Activated T-cell treated with anti-CD3 and anti-CD28 coated beads for 1 hour (primary cell): ENCODE measurements around the gene TRAFD1.

Experiments
- DNase-seq: peaks from one replicate; pipeline ENCODE4 v3.0.0-alpha.2; 2020; ENCODE audit warnings: low read depth

Gene TRAFD1

DNA sequence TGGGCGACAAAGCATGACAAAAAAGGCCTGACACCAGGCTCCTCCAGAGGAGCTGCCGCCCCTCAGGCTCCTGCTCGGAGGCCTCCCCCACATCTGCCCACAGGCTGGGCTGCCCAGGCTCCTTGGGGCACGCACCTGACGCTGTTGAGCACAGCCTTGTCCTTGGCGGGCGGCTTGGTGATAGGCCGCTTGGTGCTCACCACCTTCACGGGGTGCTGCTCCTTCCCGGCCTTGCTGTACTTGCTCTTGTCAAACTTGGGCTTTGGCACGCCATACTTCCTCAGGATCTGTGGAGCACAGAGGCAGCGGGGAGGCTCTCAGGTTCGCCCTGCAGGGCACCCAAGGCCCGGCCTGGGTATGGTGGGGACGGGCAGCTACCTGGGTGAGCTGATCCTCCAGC lies 53.4 kb downstream of the TRAFD1 start:
- DNase-seq = no peak

DNA sequence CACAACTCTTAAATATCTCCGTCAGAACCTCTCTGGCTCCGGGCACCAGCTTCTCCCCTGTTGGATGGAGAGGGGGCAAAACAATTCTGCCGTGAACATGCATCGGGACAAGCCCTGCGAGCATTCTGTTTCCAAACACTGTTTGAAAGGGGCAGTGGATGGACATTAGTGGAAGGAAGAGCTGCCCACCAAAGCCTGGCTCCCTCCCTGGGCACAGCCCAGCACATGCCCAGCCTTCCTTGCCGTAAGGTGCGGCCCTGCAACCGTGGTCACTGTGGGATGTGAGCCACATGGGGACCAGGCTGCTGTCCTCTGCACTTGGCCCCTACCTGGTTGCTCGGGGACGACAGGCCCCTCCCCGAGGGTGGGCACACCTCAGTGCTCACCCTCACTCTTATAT lies 54.0 kb downstream of the TRAFD1 start:
- DNase-seq = no peak

DNA sequence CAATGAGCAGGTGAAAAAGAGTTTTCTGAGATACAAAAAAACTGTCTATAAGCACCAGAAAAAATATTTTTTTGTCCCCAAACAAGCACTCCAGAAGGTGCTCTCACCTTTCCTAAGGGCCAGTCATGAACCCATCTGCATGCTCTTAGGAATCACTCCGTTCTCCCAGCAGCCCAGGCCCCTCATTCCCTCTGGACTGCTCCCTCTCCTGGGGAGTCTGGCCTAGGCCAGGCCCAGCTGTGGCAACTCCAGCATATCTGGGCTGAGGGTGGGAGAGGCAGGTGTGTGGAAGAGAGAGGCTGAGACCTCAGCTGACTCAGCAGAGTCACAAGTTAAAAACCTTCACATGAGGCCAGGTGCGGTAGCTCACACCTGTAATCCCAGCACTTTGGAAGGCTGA lies 54.6 kb downstream of the TRAFD1 start:
- no peak for DNase-seq

DNA sequence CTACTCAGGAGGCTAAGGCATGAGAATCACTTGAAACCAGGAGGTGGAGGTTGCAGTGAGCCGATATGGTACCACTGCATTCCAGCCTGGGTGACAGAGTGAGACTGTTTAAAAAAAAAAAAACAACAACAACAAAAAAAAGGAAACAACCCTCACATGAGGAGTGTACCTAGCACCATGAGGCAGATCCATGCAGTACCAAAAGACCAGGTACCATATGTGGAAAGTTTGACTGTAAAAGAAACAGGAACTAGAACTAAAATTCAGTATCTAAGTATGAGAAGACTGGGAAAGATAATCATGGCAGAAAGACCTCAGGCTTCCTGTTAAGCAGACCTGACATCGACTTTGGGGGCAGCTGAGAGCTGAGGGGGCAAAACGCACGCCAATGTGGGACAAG lies 55.1 kb downstream of the TRAFD1 start:
- DNase-seq = no peak

DNA sequence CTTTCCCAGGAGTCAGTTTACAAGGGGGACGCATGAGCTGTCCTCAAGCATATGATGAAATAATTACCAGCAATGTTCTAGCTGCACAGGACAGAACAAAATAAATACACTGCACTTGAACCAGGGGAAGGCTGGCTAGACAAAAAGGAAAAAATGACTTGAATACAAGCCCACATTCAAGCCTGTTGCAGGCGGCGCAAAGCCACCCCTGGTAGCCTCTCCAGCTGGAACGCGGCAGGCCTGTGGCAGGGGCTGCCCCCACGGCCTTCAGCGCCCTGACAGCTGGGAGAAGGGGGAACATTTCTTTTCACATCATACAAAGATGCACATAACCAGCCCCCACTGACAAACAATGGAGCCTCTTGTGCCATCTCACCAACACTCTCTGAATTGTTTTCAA lies 57.1 kb downstream of the TRAFD1 start:
- DNase-seq = no peak

DNA sequence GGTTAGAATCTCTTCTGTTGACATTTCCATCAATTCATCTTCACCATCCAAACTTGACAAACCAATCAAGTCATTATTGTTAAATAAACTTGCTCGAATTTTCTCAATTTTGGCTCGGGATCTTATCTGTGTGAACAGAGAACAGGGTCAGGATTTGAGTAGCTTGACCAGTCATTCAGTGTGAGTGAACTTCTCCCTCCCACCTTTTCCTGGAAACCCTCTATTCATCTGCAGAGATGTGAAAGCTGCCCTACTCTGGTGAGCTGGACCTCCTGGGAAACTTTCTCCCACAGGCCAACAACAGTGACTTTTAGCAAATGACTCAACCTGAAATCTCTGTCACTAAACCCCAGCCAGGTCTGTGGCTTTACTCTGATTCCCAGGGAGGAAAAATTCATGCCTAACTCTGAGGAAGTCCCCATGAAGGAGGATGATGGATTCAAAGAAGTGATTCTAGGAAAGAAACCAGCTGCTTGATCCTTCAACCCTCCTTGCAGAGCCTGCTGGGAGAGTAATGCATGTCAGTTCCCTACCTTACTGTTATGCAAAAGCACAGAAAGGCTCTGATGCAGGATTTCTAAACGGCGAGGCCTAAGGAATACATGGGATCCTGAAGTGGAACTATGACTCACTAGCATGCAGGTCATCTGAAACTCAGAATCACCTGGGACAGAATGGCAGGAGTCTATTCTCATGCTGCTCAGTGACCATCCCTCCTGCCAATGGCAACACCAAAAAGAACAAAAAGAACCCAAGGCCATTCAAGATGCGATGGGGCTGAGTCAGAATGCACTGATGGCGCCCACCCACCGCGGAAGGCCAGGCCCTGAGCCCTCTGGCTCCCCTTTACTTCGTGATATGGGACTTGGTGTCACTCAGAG lies 58.0 kb downstream of the TRAFD1 start:
- no peak for DNase-seq

DNA sequence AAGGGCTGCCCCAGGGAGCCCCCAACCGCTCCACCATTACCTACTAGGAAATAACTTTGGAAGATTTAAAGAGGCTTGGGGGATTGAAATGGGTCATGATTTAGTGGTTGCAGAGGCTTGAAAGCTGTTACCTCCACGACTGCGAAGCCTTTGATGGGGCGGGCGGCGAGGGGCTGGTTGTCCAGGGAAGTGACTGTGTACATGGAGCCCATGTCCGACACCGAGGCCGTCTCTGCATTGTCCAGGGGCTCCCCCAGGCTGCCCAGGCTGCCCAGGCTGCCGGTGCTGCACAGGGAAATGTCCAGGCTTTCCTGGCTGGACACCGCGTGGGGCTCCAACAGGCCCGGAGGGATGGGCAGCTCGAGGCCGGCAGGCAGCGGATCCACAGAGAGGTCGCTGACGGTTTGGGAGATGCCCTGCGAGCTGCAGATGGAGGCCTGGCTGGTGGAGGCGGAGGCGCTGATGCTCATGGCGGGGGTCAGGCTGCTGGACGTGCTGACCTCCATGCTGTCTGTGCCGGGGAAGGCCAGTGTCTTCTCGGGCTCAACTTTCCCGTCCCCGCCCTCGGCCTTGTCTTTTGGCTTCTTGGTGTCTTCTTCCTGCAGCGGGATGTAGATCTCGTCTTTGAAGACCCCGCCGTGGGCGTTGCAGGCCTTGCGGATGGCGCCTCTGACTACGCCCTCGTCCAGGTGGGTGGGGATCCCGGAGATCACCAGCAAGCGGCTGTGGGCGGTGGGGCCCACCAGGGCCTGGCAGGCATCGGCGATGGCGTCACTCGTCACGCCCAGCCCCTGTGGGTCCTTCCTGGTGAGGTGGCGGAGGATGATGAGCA lies 58.9 kb downstream of the TRAFD1 start:
- no peak for DNase-seq

DNA sequence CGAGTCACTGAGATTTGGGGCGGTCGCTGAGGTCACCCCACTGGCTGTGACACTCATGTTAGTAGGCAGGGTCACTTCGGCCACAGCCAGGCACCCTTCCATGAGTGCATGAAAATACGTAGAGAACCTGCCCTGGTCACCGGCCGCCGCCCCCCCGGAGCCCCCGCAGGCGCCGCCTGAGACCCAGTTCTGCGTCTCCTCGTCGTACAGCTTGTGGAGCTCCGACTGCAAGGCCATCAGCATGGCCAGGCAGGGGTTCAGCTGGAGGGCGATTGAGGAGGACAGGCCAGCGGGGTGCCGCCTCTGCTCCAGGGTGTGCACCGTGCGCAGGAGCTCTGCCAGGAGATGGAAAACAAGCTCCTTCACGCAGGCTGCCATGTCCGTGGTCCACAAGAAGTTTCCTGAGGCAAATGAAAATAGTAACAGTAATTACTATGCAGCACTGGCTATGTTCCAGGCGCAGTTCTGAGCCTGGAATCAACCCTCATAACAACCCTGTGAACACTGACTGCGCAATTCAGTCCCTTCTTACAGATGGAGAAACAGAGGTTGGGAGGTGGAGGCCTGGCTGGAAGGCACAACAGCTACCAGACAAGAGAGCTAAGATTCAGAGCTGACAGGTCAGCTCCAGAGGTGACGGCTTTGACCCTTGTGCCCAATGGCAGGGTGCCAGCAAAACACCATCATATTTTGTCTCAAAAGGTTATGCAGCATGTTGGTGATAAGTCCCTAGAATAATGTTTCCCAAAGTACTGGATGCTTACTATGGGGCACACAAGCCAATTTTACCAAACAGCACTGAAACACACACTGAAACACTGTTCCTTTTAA lies 59.9 kb downstream of the TRAFD1 start:
- DNase-seq = no peak

DNA sequence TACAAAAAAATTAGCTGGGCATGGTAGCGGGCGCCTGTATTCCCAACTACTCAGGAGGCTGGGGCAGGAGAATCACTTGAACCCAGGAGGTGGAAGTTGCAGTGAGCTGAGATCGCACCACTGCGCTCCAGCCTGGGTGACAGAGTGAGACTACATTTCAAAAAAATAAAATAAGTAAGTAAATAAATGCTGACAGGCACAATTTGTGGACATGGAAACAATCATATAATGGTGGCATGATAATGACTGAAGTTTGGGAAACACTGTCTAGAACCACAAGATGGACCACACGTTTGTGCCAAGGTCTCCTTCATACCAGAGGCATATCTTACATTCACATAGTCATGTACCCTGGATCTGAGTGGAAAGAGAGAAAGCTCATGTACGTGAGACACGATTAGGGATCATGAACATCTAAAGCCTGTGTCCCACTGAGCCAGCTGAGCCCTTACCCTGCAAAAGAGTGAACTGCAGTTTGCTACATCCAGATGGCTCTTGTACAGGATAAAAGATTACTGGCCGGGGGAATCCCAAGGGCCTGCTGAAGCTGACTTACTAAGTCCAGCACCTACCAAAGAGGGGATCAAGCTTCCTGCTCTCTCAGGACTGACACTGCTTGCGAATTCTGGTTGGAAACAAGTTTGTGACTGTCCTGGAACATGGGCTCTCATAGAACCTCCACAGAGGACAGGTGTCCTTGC lies 62.9 kb downstream of the TRAFD1 start:
- no peak for DNase-seq

DNA sequence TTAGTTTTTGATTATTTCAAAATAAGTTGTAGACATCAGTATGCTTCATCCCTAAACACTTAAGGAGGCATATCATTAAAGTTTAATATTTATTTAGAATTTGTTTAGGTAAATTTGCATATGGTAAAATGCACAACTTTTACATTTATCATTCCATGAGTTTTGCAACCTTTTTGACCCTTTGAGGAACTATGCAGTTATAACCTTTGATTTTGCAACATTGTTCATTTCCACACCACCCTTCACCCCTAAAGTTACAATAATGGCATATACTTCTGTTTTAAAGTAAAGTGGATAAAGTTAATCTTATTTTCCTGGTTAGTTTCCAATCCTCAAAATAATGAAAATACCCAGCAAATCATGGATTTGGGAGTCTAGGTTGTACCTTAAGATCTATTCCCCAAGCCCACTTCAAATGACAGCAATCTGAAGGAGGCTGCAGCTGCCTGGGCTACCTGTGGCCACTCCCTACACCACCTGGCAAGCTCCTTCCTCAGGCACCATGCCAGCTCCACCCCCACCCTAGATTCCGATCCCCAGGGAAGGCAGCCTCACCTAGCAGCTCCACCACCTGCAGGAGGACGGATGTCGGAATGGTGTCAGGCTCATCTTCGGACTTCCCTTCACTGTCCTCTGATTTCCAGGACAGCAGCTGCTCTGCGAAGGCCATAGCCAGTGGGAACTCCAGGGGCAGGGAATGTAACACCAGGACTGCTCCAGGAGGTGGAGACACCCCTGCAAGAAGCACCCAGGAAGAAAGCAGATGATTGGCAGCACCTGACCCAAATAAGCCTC lies 65.1 kb downstream of the TRAFD1 start:
- DNase-seq = no peak

DNA sequence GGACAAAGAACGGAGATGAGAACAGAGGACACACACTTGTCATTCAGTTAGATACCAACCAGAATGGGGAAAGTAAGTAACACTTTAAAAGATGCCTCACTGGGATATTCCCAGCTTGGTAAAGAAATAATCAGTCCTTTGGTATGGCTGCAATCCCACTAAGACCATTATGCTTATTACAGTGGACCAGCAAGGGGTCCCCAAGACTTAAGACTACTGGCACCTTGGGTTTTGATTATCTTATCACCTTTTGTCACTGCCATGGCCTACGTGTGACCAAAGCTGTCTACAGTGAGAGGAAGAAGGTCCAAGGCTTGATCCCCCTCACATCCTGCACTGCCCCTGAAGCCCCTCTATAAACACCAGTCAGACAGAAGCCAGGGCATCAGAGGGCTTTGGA lies 65.8 kb downstream of the TRAFD1 start:
- no peak for DNase-seq

DNA sequence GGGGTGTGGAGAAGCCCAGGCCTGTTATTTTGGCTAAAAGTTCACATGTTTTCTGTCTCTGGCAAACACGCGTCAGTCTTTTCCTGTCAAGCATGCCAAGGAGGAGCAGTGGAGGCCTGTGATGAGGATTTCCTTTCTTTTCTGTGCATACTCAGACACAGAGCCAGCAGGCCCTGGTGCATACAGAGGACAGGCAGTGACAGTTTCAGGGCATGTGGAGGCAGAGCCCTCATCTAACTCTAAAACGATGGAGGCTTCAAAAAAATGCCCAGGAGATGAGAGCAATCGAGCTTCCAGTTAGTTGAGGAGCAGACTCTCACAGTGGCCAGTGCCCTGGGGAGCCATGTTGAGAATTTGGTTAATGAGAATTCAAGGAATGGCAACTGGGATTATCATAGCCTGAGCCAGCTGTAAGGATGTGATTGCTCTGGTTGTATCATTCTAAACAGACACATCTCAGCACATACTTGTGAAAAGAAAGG lies 66.5 kb downstream of the TRAFD1 start:
- DNase-seq = no peak

DNA sequence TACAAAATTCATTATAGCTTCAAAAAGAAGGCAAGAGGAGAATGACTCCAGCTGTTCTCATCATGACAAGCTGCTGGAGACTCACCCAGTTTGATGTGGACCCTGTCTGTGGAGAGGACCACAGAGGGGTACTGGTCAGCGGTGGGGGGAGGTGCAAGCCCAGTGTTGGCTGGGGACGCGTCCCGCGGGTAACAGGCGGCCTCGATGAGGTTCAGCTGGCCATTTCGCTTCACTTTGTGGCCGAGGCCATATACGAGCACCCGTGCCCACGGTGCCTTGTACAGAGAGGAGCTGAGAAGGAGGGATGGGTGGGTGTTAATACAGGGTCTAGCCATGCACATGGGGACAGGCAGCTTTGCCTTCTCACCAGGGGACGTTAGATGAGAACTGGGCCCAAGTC lies 67.1 kb downstream of the TRAFD1 start:
- no peak for DNase-seq

DNA sequence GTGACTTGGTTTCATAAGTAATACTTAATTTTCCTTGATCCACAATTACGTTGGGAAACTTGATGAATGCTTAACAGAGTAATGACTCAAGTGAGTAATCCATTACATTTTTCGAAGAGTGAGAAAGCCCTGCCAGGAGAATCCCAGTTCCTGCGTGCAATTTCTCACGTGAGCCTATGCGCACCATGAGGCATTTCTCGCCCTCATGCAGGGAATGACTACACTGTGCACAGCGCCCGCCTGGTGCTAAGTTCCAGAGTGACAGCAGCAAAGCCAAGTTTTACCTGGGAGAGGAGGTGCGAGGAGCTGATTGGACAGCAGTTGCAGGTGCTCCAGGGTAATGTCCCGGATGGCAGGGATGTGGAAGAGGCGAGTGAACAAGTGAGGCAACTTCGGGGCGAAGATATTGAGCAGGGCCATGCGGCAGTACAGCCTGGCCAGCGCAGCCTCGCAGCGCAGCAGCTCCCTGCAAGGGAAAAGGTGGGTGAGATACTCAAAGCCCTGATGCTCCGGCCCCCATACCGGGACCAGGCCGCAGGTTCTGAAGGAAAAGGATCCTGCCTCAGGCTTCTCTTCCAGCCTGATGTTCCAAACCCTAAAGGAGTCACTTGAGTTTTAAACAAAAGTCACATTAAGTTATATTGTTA lies 69.4 kb downstream of the TRAFD1 start:
- no peak for DNase-seq

DNA sequence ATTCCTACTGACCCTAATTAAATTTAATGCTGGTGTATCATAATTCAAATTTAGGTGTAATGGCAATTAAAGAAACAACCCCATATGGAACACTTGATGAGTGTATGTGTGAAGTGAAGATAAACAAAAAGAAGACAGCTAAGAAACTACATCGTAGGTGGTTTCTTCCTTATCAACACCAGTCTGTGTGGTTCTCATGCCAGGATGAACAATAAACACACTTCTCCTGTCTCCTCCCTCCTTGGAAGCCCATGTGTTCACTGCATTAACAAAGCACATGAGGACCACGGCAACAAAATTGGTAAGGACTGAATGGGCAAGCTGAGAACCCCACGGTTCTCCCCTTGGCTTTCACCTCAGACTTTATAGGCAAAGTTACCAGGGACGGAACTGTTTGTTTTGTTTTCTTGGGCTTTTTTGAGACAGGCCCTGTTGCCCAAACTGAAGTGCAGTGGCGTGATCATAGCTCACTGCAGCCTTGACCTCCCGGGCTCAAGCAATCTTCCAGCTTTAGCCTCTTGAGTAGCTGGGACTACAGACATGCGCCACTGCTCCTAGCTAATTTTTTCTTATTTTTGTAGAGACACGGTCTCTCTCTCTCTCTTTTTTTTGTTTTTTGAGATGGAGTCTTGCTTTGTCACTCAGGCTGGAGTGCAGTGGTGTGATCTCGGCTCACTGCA lies 71.0 kb downstream of the TRAFD1 start:
- no peak for DNase-seq

DNA sequence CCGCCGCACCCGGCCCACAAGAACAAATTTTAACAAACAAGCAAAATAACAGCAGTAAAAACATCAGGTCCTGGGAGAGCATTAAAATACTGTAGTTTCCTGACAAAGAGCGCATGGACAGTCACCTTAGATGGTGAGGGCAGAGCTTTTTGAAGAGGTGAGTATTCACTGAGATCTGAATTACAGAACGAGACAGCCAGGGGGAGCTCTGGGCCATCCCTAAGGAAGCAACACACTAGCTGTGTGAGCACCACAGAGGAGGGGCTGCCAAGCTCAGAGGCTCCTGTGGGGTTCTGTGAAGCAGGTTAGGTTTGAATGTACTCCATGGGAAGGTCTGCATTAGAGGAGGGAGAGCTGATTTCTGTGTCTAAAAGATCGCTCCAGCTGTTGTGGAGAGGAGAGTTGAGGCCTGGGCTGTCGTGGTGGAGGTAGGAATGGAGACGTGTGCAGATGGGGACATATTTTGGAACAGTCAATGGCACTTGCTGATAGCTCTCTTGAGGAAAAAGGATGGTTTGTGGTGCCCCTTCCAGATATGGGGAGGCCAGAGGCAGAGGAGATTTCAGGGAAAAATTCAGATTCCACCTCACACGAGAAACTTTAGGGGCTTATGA lies 72.9 kb downstream of the TRAFD1 start:
- DNase-seq = peak; percentile 26

DNA sequence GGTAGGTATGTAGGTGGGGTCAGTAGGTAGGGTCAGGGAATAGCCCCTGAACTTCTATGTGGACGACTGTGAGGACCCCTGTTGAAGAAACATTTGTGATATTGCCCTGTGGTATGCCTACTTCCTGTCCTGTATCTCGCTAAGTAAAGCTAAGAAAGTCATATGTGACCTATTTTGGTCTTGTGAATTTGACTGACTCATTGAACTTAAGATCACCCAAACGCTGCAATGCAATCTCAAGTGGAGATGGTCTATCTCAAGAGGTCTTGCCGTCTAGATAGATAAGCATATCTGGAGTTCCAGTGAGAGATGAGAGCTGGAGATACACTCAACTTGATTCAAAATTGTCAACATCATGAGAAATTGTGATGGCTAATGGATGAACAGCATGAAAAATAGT lies 73.8 kb downstream of the TRAFD1 start:
- DNase-seq = no peak
